Measurements from ENCODE around the gene PRDX5. TPM values are rescaled to one million over a fixed set of nuclear protein-coding genes. Genes with fewer than 3 reads are reported as not detected.

Gene PRDX5
- total and polyA plus RNA-seq, 9 of the 15 experiments (the other 6 are each of a cell fraction or from before 2014, with no cell fraction given) = 40.8 to 327 (median 204) TPM

- peak; percentile 55 for TF ChIP-seq ARHGAP35 (IDR thresholded peaks at IDR 0.05; ENCODE audit: partially characterized antibody)
- peak; percentile 68; the same call in 1 of the 2 replicates for TF ChIP-seq ETV5 (CRISPR knock-in tag; IDR thresholded peaks at IDR 0.05; ENCODE audit: low read depth)
- TF ChIP-seq SREBF2 (CRISPR knock-in tag; IDR thresholded peaks at IDR 0.05) = no peak
- no peak for TF ChIP-seq YBX1 (IDR thresholded peaks at IDR 0.05)
- no peak for TF ChIP-seq NFIX (CRISPR knock-in tag; IDR thresholded peaks at IDR 0.05; ENCODE audit: low read depth)
- no peak for TF ChIP-seq NCOA6 (IDR thresholded peaks at IDR 0.05)
- no peak for TF ChIP-seq E2F4 (CRISPR knock-in tag; IDR thresholded peaks at IDR 0.05; ENCODE audit: low read depth)
- TF ChIP-seq CREB3L1 (IDR thresholded peaks at IDR 0.05; ENCODE audit: borderline replicate concordance, low read depth) = peak; percentile 55; the same call in 1 of the 2 replicates
- peak; percentile 96 for TF ChIP-seq DPF2 (IDR thresholded peaks at IDR 0.05)
- no peak for TF ChIP-seq IRF1 (CRISPR knock-in tag; IDR thresholded peaks at IDR 0.05; ENCODE audit: borderline replicate concordance)
- TF ChIP-seq ZKSCAN3 (CRISPR knock-in tag; IDR thresholded peaks at IDR 0.05) = no peak
- TF ChIP-seq HINFP (tag; conservative IDR thresholded peaks at IDR 0.05; ENCODE audit: low read depth) = 0 out of 2 replicates have a peak, but pooled peaks have one; percentile 20
- peak in 1 of 2 experiments; percentile 42; a peak in 1 of 4 replicates for TF ChIP-seq TBL1XR1 (IDR thresholded peaks at IDR 0.05; ENCODE audit: low read length in 2 of 2)
- TF ChIP-seq MEF2D (tag; conservative IDR thresholded peaks at IDR 0.05; ENCODE audit: low read depth) = 0 out of 2 replicates have a peak, but pooled peaks have one; percentile 27
- peak; percentile 96 for TF ChIP-seq SMARCA5 (IDR thresholded peaks at IDR 0.05)
- no peak for TF ChIP-seq MLX (CRISPR knock-in tag; conservative IDR thresholded peaks at IDR 0.05)
- TF ChIP-seq NEUROD1 (IDR thresholded peaks at IDR 0.05; ENCODE audit: borderline replicate concordance, low read depth, low read length, partially characterized antibody) = peak; percentile 44
- TF ChIP-seq ZBTB33 (CRISPR knock-in tag; IDR thresholded peaks at IDR 0.05) = 0 out of 2 replicates have a peak, but pooled peaks have one; percentile 55
- peak; percentile 93 for TF ChIP-seq DNMT1 (IDR thresholded peaks at IDR 0.05)
- TF ChIP-seq SMARCB1 (IDR thresholded peaks at IDR 0.05; ENCODE audit: insufficient read length, low read depth) = no peak
Observed at GRCh38 chr11:64331569-64332371, 13.8 kb downstream of the PRDX5 start (continued).
